GM21576 (cell line): ENCODE measurements around the gene SRCIN1.
"Not testable (repeated sequence)": the region's sequence is repeated elsewhere in the genome, so short reads cannot be mapped to it uniquely, and the experiment has no call there.

ENCODE experiments used
- ATAC-seq: cut with Tn5 transposase; IDR thresholded peaks from one replicate; pipeline ENCODE4 v1.9.1; 2021; ENCODE audit warnings: mild to moderate bottlenecking, moderate library complexity; ENCODE audit not compliant: unreplicated experiment

SRCIN1 gene

GRCh38 chr17:38491346-38492066, 114.2 kb downstream of the SRCIN1 start:
- not testable (repeated sequence) for ATAC-seq

GRCh38 chr17:38489774-38490173, 116.0 kb downstream of the SRCIN1 start:
- ATAC-seq = not testable (repeated sequence)

GRCh38 chr17:38485681-38486298, 120.0 kb downstream of the SRCIN1 start:
- ATAC-seq = not testable (repeated sequence)

- no peak for ATAC-seq
Measured at GRCh38 chr17:38485146-38485468, 120.6 kb downstream of the SRCIN1 start.

- ATAC-seq = not testable (repeated sequence)
Measured at GRCh38 chr17:38484242-38485145, 121.3 kb downstream of the SRCIN1 start.

GRCh38 chr17:38482700-38483043, 123.1 kb downstream of the SRCIN1 start:
- ATAC-seq = not testable (repeated sequence)

GRCh38 chr17:38482039-38482699, 123.6 kb downstream of the SRCIN1 start:
- ATAC-seq = not testable (repeated sequence)
